ENCODE results near the gene SNX10.

DNA sequence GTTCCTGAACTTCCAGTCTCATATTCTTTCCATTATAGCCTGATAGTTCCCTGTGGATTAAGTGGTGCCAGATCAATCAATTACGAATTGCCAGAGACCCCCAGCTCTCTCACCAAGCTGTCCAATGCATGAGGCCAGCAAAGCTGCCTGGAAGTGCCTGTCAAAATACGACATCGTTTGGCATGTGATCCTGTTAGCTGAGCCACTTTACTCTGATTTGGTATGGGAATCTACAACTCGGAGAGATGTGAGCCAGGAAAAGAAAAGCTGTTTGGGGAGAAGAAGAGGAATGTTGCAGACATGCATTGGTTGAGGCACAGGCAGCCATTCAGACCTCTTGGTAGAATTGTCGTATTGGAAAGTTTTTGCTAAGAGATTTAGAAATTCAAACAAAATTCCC, 3.9 kb downstream of the SNX10 start:
- no peak for TF ChIP-seq CTCF (IDR thresholded peaks at IDR 0.05)
- TF ChIP-seq POLR2A (IDR thresholded peaks at IDR 0.05): no peak
- TF ChIP-seq POLR2AphosphoS5 (IDR thresholded peaks at IDR 0.05): no peak

Measured in breast epithelium (tissue), 3 donors.